Suppressor macrophage treated with lipopolysaccharide for 1 hour (primary cell): ENCODE results near the gene DNAH7.
"Not testable (repeated sequence)": the region's sequence is repeated elsewhere in the genome, so short reads cannot be mapped to it uniquely, and the experiment has no call there.

Experiments used
- DNase-seq, 3 donors: peaks; one replicate each; pipeline ENCODE4 v3.0.0-alpha.2; 2020 to 2022

DNAH7 gene

GRCh38 chr2:195709901-195710806, 358.5 kb downstream of the DNAH7 start:
- no peak for DNase-seq

GRCh38 chr2:195706161-195706900, 362.3 kb downstream of the DNAH7 start:
- DNase-seq: no peak

GRCh38 chr2:195700480-195700879, 368.2 kb downstream of the DNAH7 start:
- no peak for DNase-seq

- DNase-seq: no peak
Measured at GRCh38 chr2:195697681-195698220, 370.9 kb downstream of the DNAH7 start.

- no peak for DNase-seq
Measured at GRCh38 chr2:195696012-195696411, 372.6 kb downstream of the DNAH7 start.

GRCh38 chr2:195695002-195695631, 373.5 kb downstream of the DNAH7 start:
- DNase-seq: no peak

- DNase-seq: no peak
Measured at GRCh38 chr2:195694553-195694952, 374.1 kb downstream of the DNAH7 start.

- DNase-seq: not testable (repeated sequence)
Measured at GRCh38 chr2:195692531-195692930, 376.1 kb downstream of the DNAH7 start.
